Left ventricle myocardium superior (tissue), 1 donor: Measurements from ENCODE around the gene TBX10. TPM values are rescaled to one million over a fixed set of nuclear protein-coding genes. Genes with fewer than 3 reads are reported as not detected.
A peak's percentile ranks its signal among the peaks of the same experiment; 100 is the strongest.
"Not testable (repeated sequence)": the region's sequence is repeated elsewhere in the genome, so short reads cannot be mapped to it uniquely, and the experiment has no call there.

Experiments used
- ATAC-seq: fragments of 200-7000 bp; cut with Tn5 transposase; one replicate; pipeline ENCODE4 v1.9.1; 2020; ENCODE audit warnings: mild to moderate bottlenecking, moderate library complexity
- DNase-seq: peaks from one replicate; pipeline ENCODE4 v3.0.0-alpha.2; 2020
- intact Hi-C: fragments of 100-400 bp; cut with micrococcal nuclease; formaldehyde crosslinking; loops from one replicate; pipeline ENCODE4 v1.11.0; 2022
- total RNA-seq: library from RNA; stranded (reverse); fragmentation: NEBNext Ultra II Directional; extraction: Animal tissue kit (Norgen Biotek cat#: 25700); gene quantifications from one replicate; pipeline ENCODE4 v1.2.1, GENCODE V29; 2021
- donor health status: DM: no; HTN: yes; CAD: no; lungs with severe emphysema.

TBX10 gene
- total RNA-seq, 1 donor from 2014 or later = 0.37 TPM

DNA sequence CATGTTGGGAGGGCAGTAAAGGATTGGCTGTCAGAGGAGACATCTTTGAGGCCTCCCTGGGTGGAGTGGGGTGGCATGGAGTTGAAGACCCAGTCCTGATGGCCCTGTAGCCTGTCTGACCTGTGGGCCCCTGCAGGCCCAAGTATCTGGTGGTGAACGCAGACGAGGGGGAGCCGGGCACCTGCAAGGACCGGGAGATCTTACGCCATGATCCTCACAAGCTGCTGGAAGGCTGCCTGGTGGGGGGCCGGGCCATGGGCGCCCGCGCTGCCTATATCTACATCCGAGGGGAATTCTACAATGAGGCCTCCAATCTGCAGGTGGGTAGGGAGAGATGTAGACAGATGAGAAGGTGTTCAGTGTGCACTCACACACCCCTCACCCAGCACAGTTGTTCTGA lies 30.2 kb downstream of the TBX10 start:
- intact Hi-C loops = no loop called here
- no peak for DNase-seq
- ATAC-seq = no peak

DNA sequence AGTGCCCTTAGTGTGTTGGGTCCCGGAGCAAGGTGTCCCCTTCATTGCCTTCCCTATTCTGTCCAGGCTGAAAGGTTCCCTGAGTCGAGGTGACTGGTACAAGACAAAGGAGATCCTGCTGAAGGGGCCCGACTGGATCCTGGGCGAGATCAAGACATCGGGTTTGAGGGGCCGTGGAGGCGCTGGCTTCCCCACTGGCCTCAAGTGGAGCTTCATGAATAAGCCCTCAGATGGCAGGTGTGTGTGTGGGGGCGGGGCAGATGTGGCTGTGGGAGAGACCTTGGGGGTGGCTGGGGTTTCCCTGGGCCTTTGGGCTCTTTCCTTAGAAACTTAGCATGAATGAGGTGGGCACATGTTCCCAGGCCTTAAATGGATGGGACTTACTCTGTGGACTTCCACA lies 31.1 kb downstream of the TBX10 start:
- DNase-seq = no peak
- intact Hi-C loops = no loop called here

DNA sequence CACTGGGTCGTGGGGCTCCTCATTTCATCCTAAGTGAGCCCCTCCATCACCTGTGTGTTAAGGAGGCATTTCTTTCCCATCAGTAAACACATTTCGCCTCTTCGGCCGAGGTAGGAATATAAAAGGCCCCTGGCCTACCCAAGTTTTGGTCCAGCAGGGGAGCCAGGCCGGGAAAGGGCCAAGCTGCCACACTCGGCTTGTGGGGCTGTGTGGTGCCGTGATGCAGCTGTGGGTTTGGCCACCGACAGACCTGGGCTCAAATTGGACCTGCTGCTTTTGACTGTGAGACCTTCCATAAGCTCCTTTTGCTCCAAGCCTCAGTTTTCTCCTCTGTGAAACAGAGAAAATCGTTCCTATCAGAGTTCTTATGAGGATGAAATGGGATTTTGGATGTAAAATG lies 32.1 kb downstream of the TBX10 start:
- intact Hi-C loops = no loop called here

More for the DNA sequence above, 31.1 kb downstream of the TBX10 start:
- ATAC-seq = no peak

DNA sequence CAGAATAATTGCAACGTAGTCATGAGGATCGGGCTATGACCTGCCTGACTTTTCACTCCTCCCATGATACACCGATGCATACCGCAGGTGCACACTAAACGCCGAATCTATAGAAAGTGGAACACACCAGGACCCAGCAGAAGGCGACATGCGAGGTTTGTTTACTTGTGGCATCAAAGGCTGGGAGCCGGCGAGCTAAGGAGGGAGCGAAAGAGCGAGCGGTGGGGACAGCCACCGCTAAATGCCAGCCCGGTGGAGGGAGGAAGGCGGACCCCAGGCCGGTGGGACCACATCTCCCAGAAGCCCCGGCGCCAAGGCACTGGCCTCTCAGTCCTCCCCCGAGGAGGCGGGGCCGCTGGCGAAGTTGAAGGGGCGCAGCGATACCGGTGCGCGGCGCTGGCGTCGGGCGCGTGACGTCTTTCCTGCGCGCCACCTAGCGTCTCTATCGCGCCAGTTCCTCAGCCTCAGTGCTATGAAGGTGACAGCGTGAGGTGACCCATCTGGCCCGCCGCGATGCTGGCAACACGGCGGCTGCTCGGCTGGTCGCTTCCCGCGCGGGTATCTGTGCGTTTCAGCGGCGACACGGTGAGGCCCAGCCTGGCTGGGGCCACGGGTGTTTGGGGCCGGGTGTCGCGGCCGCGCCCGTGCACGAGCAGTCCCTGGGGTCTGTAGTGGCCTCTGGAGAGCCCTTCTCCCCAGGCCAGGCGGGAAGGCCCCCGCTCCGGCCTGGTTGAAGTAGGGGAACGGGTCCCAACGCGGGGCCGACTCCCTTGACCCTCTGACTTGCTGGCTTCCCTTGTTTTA lies 32.9 kb downstream of the TBX10 start, which contains the start of gene NDUFV1:
Gene NDUFV1, plus strand, starts transcription at position 445 of the 804 bp plus-strand sequence. Its CDS starts 69 bp downstream, at position 514.
- ATAC-seq (peak; percentile 99), DNase-seq (peak; percentile 99)
- intact Hi-C loops = no loop called here

More for the DNA sequence above, 32.1 kb downstream of the TBX10 start:
- DNase-seq (no peak), ATAC-seq (no peak)

DNA sequence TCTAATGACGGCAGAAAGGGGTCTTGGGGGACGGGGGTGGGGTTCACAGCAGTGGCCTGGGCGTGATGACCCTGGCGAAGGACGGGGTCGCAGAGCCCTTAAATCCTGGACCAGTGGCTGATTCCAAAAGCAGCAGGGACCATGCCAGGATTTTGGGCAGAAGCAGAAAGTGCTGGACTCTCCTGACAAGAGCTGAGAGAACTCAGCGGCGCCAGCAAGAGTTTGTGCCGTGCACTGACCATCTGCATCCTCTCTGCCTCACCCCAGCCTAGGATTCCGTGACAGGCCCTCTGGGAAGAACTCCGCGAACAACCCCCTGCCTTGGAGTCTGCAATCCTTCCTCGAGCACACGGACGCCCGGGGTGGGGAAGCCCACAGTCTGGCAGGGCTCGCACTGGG lies 33.5 kb downstream of the TBX10 start:
- intact Hi-C loops = no loop called here
- DNase-seq (peak; percentile 34), ATAC-seq (no peak)

DNA sequence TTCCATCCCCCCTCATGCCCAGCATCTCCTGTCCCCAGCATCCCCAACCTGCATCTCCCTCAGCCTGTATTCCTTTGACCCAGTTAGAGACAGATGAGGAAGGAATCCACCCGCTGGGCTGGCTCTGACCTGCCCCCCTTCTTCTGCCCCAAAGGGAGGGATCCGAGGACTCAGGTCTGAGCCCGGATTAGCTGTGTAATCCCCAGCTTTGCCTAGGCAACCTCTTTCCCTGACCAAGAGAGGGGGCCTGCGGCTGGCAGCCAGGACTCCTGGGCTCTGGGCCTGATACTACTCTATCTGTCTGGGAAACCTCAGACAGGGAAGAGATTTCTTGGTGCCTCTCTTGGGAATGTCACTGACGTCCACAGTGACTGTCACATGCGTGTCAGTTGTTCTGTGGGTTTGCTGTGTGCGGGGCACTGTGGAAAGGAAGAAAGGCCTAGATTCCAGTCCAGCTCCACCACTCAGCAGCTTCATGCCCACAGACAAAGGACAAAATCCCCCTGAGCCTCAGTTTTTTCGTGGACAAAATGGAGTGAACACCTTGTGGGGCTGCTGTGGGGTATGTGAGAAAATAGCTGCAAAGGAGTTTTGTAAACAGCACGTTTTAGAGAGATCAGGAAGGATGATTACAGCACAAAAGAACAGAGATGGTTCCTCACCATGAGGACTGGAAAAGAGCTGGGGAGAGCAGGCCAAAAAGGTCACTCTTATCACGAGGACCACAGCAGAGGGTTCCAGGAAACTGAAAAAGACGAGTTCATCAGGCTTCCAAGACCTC lies 34.1 kb downstream of the TBX10 start:
- no peak for DNase-seq
- intact Hi-C loops = no loop called here
- no peak for ATAC-seq

DNA sequence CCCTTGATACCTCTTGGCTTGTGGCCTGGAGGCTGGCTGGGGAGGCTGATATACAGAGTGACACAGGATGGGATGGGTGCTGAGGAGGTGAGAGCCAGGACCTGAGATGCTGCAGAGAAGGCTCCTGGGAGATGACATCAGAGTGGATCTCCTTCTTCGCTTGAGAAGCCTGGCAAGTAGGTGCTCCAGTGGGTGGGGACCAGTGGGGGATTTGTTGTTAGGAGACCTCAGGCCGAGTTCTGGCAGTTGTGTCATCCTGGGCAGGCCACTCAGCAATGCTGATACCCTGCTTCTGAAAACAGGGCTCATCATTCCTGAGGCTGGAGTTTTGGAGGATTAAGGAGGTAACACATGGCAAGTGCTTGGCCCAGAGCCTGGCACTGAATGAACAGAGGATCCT lies 34.7 kb downstream of the TBX10 start:
- DNase-seq (no peak), ATAC-seq (no peak)
- intact Hi-C loops = no loop called here

DNA sequence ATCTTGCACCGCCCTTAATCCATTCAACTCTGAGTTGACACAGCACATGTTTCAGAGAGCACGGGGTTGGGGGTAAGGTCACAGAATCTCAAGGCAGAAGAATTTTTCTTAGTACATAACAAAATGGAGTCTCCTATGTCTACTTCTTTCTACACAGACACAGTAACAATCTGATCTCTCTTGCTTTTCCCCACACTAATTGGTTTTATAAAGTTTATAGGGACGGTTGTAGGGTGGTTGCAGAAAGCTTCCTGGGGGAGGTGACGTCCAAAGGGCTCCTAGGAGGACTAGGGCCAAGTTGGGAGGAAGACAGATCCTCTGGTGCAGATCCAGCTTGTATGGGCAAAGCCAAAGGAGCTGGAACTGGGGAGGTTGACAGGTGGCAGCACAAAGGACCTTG lies 35.4 kb downstream of the TBX10 start:
- ATAC-seq, intact Hi-C loops, DNase-seq: not testable (repeated sequence)

DNA sequence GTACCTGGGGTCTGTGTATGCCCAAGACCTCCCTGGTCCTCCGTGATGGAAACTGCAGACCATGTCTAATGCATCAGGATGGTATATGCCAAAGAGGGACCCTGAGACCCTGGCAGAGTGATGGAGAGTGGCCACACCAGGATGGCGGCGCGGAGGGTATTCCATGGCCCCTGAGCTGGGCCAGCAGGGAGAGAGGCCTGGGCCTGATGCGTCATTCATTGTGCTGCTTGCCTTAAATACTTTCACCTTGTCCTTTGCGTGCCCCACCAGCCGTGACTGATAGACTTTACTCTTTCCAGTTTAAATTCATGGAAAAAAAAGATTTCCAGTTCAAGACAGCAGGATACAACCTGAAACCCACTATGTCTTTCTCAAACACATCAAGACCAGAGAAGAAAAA lies 38.5 kb downstream of the TBX10 start:
- intact Hi-C loops = no loop called here
- ATAC-seq (no peak), DNase-seq (no peak)

DNA sequence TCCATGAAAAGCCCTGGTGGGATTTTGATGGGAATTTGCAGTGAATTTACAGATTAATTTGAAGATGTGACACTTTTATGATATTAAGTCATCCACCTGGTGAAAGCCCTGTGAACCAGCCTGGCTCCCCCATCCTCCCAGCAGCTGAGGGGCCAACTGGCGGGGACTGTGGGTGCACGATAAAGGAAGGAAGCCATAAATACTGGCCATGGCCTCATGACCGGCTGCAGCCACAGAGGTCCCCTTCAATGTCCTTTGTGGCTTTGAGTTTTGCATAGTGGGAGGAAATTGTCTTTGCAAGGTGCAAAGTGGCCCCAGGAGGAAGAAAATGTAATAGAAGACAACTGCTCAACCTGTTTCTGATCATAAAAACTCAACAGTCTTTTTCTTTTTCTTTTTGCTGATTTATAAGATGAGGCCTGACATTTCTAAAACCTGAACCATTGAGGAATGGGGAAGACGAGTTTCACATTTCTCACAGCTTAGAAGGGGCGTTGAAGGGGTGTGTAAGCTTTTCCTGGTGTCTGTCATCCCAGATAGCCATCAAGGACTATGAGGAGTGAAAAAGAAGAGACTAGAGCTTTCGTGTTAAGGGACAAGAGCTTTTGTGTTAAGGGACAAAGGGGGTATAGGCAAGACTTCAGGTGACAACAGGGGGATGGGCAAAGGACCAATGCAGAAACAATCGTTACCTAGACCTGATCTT lies 39.1 kb downstream of the TBX10 start:
- DNase-seq = no peak
- no peak for ATAC-seq
- intact Hi-C loops = no loop called here

DNA sequence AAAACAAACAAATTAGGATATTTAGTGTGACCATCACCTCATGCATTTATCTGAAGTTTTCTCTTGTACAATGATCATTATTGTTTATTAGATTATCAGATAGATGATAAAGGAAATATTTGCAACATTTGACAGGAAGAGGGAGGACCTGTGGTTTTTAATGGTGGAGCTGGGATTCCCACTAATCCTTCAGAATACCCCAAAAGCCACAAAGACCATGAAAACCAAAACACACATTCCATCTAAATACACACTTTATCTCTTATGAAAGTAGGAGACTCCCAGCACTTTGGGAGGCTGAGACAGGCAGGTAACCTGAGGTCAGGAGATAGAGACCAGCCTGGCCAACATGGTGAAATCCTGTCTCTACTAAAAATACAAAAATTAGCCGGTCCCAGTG lies 40.4 kb downstream of the TBX10 start:
- intact Hi-C loops = no loop called here
- no peak for ATAC-seq
- no peak for DNase-seq

DNA sequence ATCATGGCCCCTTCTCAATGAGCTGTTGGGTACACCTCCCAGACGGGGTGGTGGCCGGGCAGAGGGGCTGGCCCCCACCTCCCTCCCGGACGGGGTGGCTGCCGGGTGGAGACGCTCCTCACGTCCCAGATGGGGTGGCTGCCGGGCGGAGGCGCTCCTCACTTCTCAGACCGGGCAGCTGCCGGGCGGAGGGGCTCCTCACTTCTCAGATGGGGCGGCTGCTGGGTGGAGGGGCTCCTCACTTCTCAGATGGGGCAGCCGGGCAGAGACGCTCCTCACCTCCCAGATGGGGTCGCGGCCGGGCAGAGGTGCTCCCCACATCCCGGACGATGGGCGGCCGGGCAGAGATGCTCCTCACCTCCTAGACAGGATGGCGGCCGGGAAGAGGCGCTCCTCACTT lies 41.6 kb downstream of the TBX10 start:
- ATAC-seq, intact Hi-C loops, DNase-seq: not testable (repeated sequence)

DNA sequence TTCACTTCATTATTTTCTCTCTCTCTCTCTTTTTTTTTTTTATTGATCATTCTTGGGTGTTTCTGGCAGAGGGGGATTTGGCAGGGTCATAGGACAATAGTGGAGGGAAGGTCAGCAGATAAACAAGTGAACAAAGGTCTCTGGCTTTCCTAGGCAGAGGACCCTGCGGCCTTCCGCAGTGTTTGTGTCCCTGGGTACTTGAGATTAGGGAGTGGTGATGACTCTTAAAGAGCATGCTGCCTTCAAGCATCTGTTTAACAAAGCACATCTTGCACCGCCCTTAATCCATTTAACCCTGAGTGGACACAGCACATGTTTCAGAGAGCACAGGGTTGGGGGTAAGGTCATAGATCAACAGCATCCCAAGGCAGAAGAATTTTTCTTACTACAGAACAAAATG lies 42.1 kb downstream of the TBX10 start:
- DNase-seq, intact Hi-C loops: not testable (repeated sequence)

DNA sequence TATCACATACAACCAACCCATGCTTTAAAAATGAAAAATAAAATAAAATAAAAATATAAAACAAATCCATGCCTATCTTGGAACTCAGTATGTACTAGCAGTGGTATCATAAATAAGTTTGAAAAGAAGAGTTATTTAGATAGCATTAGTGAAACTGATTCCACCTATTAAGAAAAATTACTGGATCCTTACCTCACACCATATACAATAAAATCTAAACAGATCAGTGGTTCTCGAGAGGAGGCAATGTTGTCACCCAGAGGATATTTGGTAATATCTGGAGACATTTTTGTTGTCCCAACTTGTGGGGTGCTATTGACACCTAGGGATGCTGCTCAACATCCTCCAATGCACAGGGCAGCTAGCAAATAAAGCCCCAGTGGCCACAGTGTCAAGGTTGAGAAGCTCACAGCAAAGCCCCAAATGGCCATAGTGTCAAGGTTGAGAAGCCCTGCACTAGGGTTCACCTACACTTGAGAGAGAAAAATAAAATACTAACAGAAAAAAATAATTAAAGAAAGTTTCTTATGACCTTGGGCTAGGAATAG lies 42.7 kb downstream of the TBX10 start:
- ATAC-seq (no peak), DNase-seq (no peak)

More for the DNA sequence above, 42.1 kb downstream of the TBX10 start:
- ATAC-seq = not testable (repeated sequence)

DNA sequence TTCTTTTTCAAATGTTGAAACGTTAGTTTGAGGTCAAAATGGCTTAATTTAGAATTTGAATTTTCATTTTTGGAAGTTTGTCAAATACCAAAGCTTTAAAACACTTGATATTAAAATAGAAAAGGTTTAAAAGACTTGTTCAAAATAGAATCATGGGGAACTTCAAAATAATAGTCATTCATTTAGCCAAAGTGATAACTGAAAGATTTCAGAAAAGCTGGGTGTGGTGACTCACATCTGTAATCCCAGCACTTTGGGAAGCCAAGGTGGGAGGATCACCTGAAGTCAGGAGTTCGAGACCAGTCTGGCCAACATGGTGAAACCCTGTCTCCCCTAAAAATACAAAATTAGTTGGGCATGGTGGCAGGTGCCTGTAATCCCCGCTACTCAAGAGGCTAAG lies 45.1 kb downstream of the TBX10 start:
- intact Hi-C loops = no loop called here
- ATAC-seq = no peak
- no peak for DNase-seq

More for the DNA sequence above, 42.7 kb downstream of the TBX10 start:
- intact Hi-C loops = no loop called here

DNA sequence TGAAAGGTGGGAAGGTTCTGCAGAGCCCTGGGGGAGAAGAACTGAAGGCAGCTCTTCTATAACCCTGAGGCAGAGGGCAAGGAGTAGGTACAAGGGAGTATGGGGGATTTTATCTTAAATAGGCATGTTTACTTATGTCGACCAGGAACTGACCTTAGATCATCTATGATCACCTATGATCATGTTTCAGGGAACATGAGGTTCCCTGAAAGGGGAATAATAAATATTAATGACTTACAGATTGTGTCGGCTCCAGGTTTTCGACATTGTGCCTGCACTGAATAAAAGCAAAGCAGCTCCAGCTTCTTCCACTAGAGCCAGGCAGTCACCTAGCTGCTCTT lies 46.0 kb downstream of the TBX10 start:
- no peak for ATAC-seq
- no peak for DNase-seq
- intact Hi-C loops = no loop called here

DNA sequence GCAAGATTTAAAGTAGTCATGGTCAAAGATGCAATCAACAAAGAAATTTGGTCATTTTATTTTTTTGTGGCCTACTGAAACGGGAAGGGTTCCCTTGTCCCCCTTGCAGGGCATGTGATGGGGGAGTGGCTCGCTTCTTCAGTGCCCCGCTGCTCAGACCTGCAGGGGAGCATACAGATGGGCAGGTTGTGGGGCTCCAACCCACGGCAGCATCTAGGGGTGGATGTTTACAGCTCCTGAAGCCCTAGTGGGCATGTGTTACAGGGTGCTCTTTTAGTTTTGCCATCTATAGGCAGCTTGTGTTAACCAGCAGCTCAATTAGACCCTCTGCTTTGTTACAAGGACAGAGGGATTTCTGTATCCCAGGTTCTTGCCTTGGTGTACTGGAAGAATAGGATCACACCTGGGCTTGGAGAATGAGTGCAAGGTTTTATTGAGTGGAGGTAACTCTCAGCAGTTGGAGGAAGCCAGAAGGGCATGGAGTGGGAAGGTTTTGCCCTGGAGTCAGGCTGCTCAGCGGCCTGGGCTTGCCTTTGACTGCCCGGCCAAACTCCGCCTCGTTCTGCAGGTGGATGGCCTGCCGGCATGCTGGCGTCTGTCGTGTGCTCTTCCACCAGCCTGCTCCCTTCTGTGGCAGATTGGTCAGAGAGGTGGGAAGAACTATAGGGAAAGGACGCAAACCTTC lies 46.5 kb downstream of the TBX10 start:
- ATAC-seq = no peak

DNA sequence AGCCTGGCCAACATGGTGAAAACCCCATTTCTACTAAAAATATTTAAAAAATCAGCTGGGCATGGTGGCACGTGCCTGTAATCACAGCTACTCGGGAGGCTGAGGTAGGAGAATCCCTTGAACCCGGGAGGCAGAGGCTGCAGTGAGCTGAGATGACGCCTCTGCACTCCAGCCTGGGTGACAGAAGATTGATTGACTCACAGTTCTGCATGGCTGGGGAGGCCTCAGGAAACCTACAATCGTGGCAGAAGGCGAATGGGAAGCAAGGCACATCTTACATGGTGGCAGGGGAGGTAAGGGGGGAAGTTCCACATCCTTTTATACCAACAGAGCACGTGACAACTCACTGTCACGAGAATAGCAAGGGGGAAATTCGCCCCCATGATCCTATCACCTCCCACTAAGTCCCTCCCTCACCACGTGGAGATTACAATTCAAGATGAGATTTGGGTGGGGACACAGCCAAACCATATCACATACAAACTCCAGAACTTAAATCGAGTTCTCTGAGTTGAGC lies 50.6 kb downstream of the TBX10 start:
- intact Hi-C loops, ATAC-seq, DNase-seq: not testable (repeated sequence)

More for the DNA sequence above, 46.5 kb downstream of the TBX10 start:
- intact Hi-C loops = no loop called here
- DNase-seq = no peak

DNA sequence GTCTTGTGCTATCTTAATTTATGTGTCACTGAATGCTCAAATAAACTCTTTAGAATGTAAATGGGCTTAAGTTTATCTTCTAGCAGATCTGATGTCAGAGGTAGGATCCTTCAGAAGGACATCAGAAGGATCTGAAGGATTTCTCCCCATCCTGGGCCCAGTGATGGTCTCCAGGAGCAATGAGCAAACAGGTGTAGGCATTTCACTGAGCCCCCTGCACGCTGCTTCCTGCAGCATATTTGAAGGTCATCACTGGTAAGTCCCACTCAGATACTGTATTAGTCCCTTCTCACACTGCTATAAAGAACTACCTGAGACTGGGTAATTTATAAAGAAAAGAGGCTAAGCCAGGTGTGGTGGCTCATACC lies 51.4 kb downstream of the TBX10 start:
- intact Hi-C loops = no loop called here
- ATAC-seq (no peak), DNase-seq (no peak)
